GM19025 (cell line): Measurements from ENCODE around the gene CASP4.
A peak's percentile ranks its signal among the peaks of the same experiment; 100 is the strongest.

Source experiments
- ATAC-seq: cut with Tn5 transposase; IDR thresholded peaks from one replicate; pipeline ENCODE4 v1.9.1; 2021; ENCODE audit warnings: mild to moderate bottlenecking, low read depth, moderate library complexity; ENCODE audit not compliant: unreplicated experiment

The CASP4 gene

DNA sequence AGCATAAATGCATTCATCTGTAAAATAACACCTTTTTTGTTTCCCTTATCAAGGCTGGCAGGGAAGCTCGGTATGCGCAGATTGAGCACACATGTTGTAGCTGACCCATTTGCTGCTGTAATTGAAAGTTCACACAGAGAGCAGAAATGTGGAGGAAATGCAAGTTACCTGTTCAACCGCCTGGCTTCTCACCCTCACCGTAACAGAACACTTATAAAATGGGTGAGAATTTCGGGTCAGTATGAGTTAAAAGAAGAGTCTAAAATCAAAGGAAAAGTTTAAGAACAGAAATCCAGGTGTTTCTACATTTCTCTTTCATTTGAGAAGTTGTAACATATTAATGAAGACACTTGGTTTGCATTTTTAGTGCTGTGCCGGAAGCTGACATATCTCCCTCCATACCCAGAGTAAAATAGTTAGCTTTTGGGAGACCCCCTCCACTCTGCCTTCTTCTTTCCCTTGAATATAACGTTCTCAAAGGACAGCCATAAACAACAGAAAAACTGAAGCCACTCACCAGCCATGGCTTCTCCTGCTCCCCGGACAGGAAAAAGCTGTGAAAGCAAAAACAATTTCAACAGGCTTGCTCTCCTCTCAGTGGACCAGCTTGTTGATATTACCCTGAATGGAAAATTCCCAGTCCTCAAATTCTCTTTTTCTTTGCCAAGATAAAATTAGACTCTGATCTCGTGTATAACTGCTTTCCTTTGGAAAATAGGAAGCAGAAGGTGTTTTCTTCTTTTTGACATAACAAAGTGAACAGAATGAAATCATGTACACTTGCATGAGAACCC, 70.3 kb downstream of the CASP4 start, which contains the start of gene CASP12:
CASP12 (minus strand) TSS at position 570 of the 794 bp plus-strand sequence.
- peak; percentile 85 for ATAC-seq

DNA sequence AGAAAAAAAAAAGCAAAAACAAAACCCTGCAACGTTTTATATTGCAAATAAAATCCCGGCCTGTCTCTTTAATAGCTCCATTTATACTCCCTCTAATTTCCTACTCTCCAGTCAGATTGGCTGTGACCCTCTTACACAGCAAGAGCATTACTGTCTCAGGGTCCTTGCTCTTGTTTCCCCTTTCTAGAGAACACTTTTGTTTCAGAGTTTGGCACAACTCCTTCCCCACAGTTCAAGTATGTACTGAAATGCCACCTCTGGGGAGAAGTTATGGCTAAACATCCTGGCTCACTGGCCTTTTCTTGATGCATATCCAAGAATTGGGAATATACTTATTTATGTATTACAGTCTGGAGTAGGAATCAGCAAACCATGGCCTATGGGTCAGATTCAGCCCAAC, 72.7 kb downstream of the CASP4 start:
- ATAC-seq = no peak

DNA sequence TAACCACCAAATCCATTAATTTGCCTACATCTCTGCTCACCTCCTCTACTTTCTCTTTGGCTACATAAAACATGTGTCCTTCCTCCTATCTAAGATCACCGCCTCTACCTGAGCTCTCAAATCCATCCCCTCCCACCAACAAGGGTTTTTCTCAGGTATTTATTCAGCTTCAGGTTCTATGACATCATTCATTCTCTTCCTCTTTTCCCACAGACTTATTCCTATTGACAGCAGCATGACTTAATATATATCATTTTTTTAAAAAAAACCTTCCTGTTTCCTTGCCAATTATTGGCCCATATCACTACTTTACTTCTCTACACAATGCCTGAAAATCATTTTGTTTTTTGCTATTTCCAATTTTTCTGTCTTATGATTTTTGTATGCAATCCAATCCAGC, 74.5 kb downstream of the CASP4 start:
- no peak for ATAC-seq
